RWPE1 (cell line): Measurements from ENCODE around the gene TMEM256.

Source experiments
- CTCF ChIA-PET: fragments of 350-600 bp; sonication (Branson Sonifier 250); formaldehyde crosslinking; extraction: SDS; loops from one replicate; lab custom pipeline; 2021; lab: Yijun Ruan, JAX
- POLR2A ChIA-PET: fragments of 400-600 bp; formaldehyde crosslinking; extraction: SDS; loops from one replicate; lab custom pipeline; 2020; ENCODE audit warnings: antibody characterized with exemption; ENCODE audit not compliant: low non-redundant PET; lab: Yijun Ruan, JAX
- DNase-seq: peaks from one replicate; pipeline ENCODE4 v3.0.0; 2012; ENCODE audit warnings: low spot score
- H3K27ac ChIP-seq: fragments of 450-650 bp; 2 replicates; pipeline ENCODE4 v1.5.1; 2017
- TF ChIP-seq, protein P1 (sequence below): fragments of 450-650 bp; conservative IDR thresholded peaks from 2 replicates; pipeline ENCODE4 v1.5.1; 2017; ENCODE audit warnings: low read depth, mild to moderate bottlenecking

TMEM256 gene

DNA sequence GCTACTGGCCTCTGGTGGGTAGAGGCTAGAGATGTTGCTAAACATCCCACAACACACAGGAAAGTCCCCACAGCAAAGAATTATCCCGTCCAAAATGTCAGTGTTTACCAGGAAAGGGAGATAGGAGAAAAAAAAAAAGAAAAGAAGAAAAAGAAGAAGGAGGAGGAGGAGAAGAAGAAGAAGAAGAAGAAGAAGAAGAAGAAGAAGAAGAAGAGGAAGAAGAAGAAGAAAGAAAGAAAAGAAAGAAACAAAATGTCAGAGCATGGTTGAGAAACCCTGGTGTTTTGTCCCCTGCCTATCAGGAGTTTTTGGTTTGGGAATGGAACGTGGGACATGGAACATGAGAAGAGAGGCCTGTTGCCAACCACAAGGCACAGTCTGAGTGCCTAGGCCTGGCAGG lies 46.5 kb downstream of the TMEM256 start:
- no peak overlapping the region for H3K27ac ChIP-seq
- TF ChIP-seq, protein P1, sequence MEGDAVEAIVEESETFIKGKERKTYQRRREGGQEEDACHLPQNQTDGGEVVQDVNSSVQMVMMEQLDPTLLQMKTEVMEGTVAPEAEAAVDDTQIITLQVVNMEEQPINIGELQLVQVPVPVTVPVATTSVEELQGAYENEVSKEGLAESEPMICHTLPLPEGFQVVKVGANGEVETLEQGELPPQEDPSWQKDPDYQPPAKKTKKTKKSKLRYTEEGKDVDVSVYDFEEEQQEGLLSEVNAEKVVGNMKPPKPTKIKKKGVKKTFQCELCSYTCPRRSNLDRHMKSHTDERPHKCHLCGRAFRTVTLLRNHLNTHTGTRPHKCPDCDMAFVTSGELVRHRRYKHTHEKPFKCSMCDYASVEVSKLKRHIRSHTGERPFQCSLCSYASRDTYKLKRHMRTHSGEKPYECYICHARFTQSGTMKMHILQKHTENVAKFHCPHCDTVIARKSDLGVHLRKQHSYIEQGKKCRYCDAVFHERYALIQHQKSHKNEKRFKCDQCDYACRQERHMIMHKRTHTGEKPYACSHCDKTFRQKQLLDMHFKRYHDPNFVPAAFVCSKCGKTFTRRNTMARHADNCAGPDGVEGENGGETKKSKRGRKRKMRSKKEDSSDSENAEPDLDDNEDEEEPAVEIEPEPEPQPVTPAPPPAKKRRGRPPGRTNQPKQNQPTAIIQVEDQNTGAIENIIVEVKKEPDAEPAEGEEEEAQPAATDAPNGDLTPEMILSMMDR = no peak
- no peak for DNase-seq
- POLR2A ChIA-PET = no interaction called here
- CTCF ChIA-PET = no interaction called here

DNA sequence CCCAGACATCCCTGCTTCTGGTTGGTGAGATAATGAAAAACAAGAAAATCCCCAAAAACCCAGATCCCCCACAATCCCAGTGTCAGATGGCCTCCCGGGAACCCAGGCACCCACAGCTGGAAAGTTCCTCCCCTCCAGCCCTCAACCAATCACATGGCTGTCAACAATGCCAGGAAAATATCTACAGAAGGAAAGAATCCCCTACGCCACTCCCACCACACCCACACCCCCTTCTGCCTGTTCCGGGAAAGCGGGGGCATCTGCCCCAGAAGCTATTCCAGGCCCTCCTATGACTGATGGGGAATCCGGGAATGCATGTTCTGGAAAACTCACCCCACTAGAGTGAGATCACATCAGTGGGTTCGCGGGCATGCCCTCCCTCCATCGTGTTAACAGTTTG lies 47.1 kb downstream of the TMEM256 start:
- ChIA-PET POLR2A (interaction anchor here (1.3 kb wide), 1 partner anchor 25 kb away, joined by 3 read pairs; no protein-coding TSS in a partner anchor), CTCF (interaction anchor here (0.6 to 1.3 kb wide), 6 partner anchors 16 to 155 kb away, joined by 3 to 4 read pairs (median 3); partner anchors contain the start of genes SPEM2 and TMEM256)
- no peak overlapping the region for H3K27ac ChIP-seq
- TF ChIP-seq, protein P1 = no peak
- DNase-seq = no peak

DNA sequence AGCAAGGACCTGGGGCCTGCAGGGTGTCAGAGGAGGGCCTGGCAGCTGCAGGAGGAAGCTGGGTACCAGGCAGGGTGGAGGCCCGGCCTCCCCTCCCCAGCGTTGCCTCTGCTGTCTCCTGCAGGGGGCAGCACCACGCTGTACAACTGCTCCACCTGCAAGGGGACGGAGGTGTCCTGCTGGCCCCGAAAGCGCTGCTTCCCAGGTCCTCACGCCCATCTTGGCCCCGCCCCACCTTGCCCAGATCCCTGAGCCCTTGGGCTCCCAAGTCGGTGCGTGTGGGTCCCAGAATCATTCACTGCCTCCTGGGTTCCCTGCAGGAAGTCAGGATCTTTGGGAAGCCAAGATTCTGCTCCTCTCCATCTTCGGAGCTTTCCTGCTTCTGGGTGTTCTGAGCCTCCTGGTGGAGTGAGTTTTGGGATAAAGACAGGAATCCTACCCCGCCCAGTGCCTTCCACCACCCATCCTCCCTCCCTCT lies 47.8 kb downstream of the TMEM256 start:
- CTCF ChIA-PET = interaction anchor here (0.6 to 1.7 kb wide), 14 partner anchors 12 to 156 kb away, joined by 3 to 5 read pairs (median 4); partner anchors contain the start of genes SPEM2, TMEM256 and TNK1
- TF ChIP-seq, protein P1 = peak; percentile 75

DNA sequence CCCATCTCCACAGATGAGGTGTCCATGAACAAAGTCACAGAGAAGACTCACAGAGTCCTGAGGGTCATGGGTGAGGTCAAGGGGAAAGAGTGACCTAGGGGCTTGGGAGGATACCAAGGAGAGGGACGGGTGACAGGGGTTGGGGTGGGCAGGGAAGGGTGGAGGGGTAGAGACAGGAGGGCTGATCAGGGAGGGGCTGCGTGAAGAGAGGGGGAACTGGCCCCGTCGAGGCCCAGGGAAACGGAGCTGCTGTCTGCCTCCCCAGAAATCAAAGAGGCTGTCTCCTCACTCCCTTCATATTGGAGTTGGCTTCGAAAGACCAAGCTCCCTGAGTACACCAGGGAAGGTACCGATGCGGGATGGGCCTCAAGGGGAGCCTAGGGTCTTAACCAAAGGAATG lies 48.3 kb downstream of the TMEM256 start:
- CTCF ChIA-PET = interaction anchor here (0.6 to 1.7 kb wide), 10 partner anchors 12 to 128 kb away, joined by 3 to 5 read pairs (median 4); partner anchors contain the start of genes SPEM1, TMEM256 and TNK1
- no peak for DNase-seq
- TF ChIP-seq, protein P1 = no peak
- POLR2A ChIA-PET = interaction anchor here (0.5 to 1.3 kb wide), 5 partner anchors 13 to 205 kb away, joined by 3 to 5 read pairs (median 3); partner anchors contain the start of gene PLSCR3
- H3K27ac ChIP-seq = peak overlapping the region; percentile 100

More for the DNA sequence above, 47.8 kb downstream of the TMEM256 start:
- POLR2A ChIA-PET = interaction anchor here (0.7 to 1.3 kb wide), 3 partner anchors 24 to 204 kb away, joined by 3 read pairs; no protein-coding TSS in a partner anchor
- peak overlapping the region; percentile 100 for H3K27ac ChIP-seq
- peak; percentile 50 for DNase-seq

DNA sequence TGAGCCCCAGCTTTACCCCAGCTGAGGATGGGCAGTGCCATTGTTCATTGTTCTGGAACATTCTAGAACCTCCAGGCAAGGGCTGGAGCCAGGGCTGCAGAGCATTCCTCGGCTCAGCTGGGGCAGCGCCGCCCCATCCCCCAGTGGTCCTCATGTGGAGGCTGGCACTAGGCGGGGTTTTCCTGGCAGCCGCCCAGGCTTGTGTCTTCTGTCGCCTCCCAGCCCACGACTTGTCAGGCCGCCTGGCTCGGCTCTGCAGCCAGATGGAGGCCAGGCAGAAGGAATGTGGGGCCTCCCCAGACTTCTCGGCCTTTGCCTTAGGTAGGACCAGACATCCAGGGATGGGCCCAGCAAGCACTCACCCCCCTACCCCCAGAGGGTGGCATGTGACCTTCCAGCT lies 48.8 kb downstream of the TMEM256 start, which contains the start of gene TMEM95:
TMEM95 (plus strand) TSS at position 104 of the 400 bp plus-strand sequence; CDS start at position 153, 49 bp downstream.
- TF ChIP-seq, protein P1 = no peak
- ChIA-PET POLR2A (interaction anchor here (0.5 to 1.2 kb wide), 7 partner anchors 13 to 232 kb away, joined by 3 to 6 read pairs (median 3); partner anchors contain the start of genes PLSCR3 and TNK1), CTCF (interaction anchor here (0.6 to 1.7 kb wide), 7 partner anchors 13 to 128 kb away, joined by 3 to 5 read pairs (median 4); partner anchors contain the start of gene SPEM1)
- DNase-seq = no peak
- H3K27ac ChIP-seq = peak within 1 kb of the TSS; percentile 100

DNA sequence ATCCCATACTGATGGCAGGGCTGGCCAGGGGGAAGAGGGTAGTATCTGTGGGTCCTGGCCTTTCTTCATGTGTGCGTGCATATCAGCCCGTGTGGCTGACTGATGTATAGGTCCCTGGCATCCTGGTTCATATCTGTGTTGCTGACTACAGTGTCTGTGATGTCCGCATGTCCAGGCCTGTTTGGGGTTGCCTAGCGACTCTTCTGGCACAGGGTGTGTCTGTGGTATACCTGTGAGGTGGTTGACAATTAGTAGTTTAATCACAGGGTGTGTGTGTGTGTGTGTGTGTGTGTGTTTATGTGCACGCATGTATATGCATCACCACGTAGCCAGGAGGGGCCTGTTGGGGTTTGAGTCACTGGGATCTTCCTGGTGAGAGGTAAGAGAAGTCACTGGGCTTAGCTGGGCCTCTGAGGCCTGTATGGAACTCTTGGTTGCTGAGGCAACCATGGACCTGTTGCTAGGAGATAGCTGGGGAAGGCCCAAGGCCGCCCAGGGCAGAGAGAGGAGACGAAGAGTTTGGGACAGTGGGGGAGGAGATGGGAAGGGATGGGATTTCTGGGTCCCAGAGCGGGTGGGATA lies 49.5 kb downstream of the TMEM256 start:
- TF ChIP-seq, protein P1 = no peak
- peak overlapping the region; percentile 100 for H3K27ac ChIP-seq
- ChIA-PET CTCF (interaction anchor here (0.6 to 1.7 kb wide), 3 partner anchors 17 to 46 kb away, joined by 5 to 6 read pairs (median 5); no protein-coding TSS in a partner anchor), POLR2A (interaction anchor here (0.5 to 1.2 kb wide), 4 partner anchors 18 to 233 kb away, joined by 3 to 6 read pairs (median 3); partner anchors contain the start of genes PLSCR3 and TNK1)
- peak; percentile 90 for DNase-seq
